DMS53 treated with DMSO at 0.1 percent for 48 hours (cell line): ENCODE measurements around the gene KRT12.
A peak's percentile ranks its signal among the peaks of the same experiment; 100 is the strongest.

Experiments used
- DNase-seq: peaks from one replicate; lab custom pipeline; 2025; ENCODE audit not compliant: unreplicated experiment; lab: John Stamatoyannopoulos, UW

Gene KRT12

GRCh38 chr17:40846515-40847144 is 20.4 kb downstream of the KRT12 start:
- DNase-seq, result no peak

- DNase-seq, result no peak
Observed at GRCh38 chr17:40844671-40845107, 22.3 kb downstream of the KRT12 start.

GRCh38 chr17:40843242-40843641 is 23.8 kb downstream of the KRT12 start:
- DNase-seq, result no peak

- no peak for DNase-seq
Observed at GRCh38 chr17:40841246-40841645, 25.8 kb downstream of the KRT12 start.

GRCh38 chr17:40839194-40839593 is 27.8 kb downstream of the KRT12 start:
- DNase-seq, result no peak

GRCh38 chr17:40836020-40836419 is 31.0 kb downstream of the KRT12 start:
- no peak for DNase-seq

- no peak for DNase-seq
Observed at GRCh38 chr17:40833882-40834281, 33.1 kb downstream of the KRT12 start.

- no peak for DNase-seq
Observed at GRCh38 chr17:40832840-40833239, 34.2 kb downstream of the KRT12 start.

GRCh38 chr17:40830085-40830776 is 36.8 kb downstream of the KRT12 start:
- no peak for DNase-seq

- DNase-seq, result no peak
Observed at GRCh38 chr17:40828454-40829044, 38.5 kb downstream of the KRT12 start.

- DNase-seq, result no peak
Observed at GRCh38 chr17:40827746-40828453, 39.1 kb downstream of the KRT12 start.

GRCh38 chr17:40825599-40825998 is 41.4 kb downstream of the KRT12 start:
- DNase-seq, result no peak

GRCh38 chr17:40824015-40824832 is 42.8 kb downstream of the KRT12 start:
- DNase-seq, result no peak

GRCh38 chr17:40822132-40822812 is 44.8 kb downstream of the KRT12 start, which contains the start of gene KRT10:
Gene KRT10, minus strand, starts transcription at chr17:40822614. Its CDS starts 29 bp downstream, at chr17:40822585.
- DNase-seq, result no peak

- DNase-seq, result no peak
Observed at GRCh38 chr17:40821536-40821935, 45.5 kb downstream of the KRT12 start.

GRCh38 chr17:40820228-40820838 is 46.7 kb downstream of the KRT12 start:
- no peak for DNase-seq

- DNase-seq, result no peak
Observed at GRCh38 chr17:40819528-40820125, 47.4 kb downstream of the KRT12 start.

- peak; percentile 54 for DNase-seq
Observed at GRCh38 chr17:40818733-40819527, 48.1 kb downstream of the KRT12 start.

GRCh38 chr17:40818343-40818732 is 48.7 kb downstream of the KRT12 start:
- DNase-seq, result peak; percentile 29
